Erythroblast (primary cell): ENCODE data around the gene FMC1.
"Not testable (repeated sequence)": the region's sequence is repeated elsewhere in the genome, so short reads cannot be mapped to it uniquely, and the experiment has no call there.

Experiments used
- DNase-seq, 2 experiments: peaks; one replicate each; lab custom pipeline; 2025; lab: John Stamatoyannopoulos, UW
- GATA1 ChIP-seq: IDR thresholded peaks from 2 replicates; pipeline ENCODE4 v1.6.1; 2011; ENCODE audit warnings: low read depth, mild to moderate bottlenecking, control low read depth, low read length, moderate library complexity
- POLR2A ChIP-seq: IDR thresholded peaks from 2 replicates; pipeline ENCODE4 v1.6.1; 2011; ENCODE audit warnings: mild to moderate bottlenecking, low read length

The FMC1 gene

GRCh38 chr7:139330333-139331030 is 10.7 kb upstream of the FMC1 start:
- DNase-seq = no peak
- no peak for TF ChIP-seq GATA1
- TF ChIP-seq POLR2A = no peak

GRCh38 chr7:139332697-139333359 is 8.3 kb upstream of the FMC1 start:
- DNase-seq = peak in 1 of 2 experiments; percentile 41
- TF ChIP-seq POLR2A = no peak
- TF ChIP-seq GATA1 = no peak

GRCh38 chr7:139333443-139333842 is 7.7 kb upstream of the FMC1 start:
- DNase-seq = not testable (repeated sequence)

- TF ChIP-seq GATA1 (no peak), POLR2A (no peak)
- DNase-seq = no peak
Observed at GRCh38 chr7:139334399-139335150, 6.6 kb upstream of the FMC1 start.

- no peak for DNase-seq
Observed at GRCh38 chr7:139339025-139339424, 2.1 kb upstream of the FMC1 start.

GRCh38 chr7:139339698-139340036 is 1.5 kb upstream of the FMC1 start:
- TF ChIP-seq POLR2A (no peak), GATA1 (no peak)
- DNase-seq = no peak

More at GRCh38 chr7:139339025-139339424, 2.1 kb upstream of the FMC1 start:
- TF ChIP-seq GATA1 = no peak
- TF ChIP-seq POLR2A = no peak

GRCh38 chr7:139340037-139340807 is 915 bp upstream of the FMC1 start:
- TF ChIP-seq GATA1 (no peak), POLR2A (peak; percentile 64)
- peak; percentile 99 for DNase-seq

GRCh38 chr7:139340808-139341057 is 404 bp upstream of the FMC1 start:
- TF ChIP-seq POLR2A (no peak), GATA1 (no peak)
- DNase-seq = no peak

- no peak for DNase-seq
- TF ChIP-seq POLR2A (peak; percentile 85), GATA1 (no peak)
Observed at GRCh38 chr7:139341776-139342226, 664 bp downstream of the FMC1 start.

- DNase-seq = no peak
- TF ChIP-seq POLR2A (no peak), GATA1 (no peak)
Observed at GRCh38 chr7:139345042-139345441, 3.9 kb downstream of the FMC1 start.

GRCh38 chr7:139351027-139351426 is 9.9 kb downstream of the FMC1 start:
- TF ChIP-seq POLR2A = no peak
- no peak for TF ChIP-seq GATA1
- peak in 1 of 2 experiments; percentile 30 for DNase-seq

GRCh38 chr7:139354729-139355128 is 13.6 kb downstream of the FMC1 start:
- DNase-seq = no peak
- TF ChIP-seq GATA1 (no peak), POLR2A (no peak)

GRCh38 chr7:139355320-139355719 is 14.2 kb downstream of the FMC1 start:
- DNase-seq = no peak
- TF ChIP-seq GATA1 (no peak), POLR2A (no peak)

GRCh38 chr7:139357729-139358506 is 16.8 kb downstream of the FMC1 start:
- not testable (repeated sequence) for DNase-seq
